Measurements from ENCODE around the gene GPBP1.
"Not testable (repeated sequence)": the region's sequence is repeated elsewhere in the genome, so short reads cannot be mapped to it uniquely, and the experiment has no call there.

The GPBP1 gene

DNA sequence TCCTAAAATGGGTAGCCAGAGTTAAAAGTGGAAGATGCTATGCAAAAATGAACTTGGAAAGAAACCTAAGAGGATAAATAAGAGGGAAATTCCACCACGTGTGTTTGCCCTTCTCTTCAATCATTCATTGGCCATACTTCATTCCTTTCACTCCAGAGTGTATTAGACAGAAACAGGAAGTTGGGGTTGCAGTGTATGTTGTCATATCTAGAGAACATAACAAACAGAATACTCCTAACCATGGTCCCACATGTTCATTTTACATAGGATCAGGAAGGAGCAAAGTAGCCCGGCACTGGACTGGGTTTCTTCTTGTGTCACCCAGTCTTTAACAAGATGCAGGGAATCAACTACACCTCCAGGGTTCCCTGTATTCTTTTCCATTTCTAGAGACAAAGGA, 7.6 kb upstream of the GPBP1 start:
- no peak overlapping the region for H3K9ac ChIP-seq (ENCODE audit: low read length)
- H3K9me3 ChIP-seq (ENCODE audit: control insufficient read depth, low read depth, low read length): no peaks in the 10 kb centered on the region
- no peaks in the 10 kb centered on the region for H3K27me3 ChIP-seq (ENCODE audit: control insufficient read depth, insufficient read depth, low read length)
- H3K4me1 ChIP-seq (ENCODE audit: control insufficient read depth, low read depth, low read length): no peaks in the 10 kb centered on the region
- H3K36me3 ChIP-seq (ENCODE audit: control insufficient read depth, low read depth, low read length): no peaks in the 10 kb centered on the region
- H3K4me3 ChIP-seq (ENCODE audit: low read length): no peak overlapping the region
- no peak overlapping the region for H3K27ac ChIP-seq (ENCODE audit: low read length)

DNA sequence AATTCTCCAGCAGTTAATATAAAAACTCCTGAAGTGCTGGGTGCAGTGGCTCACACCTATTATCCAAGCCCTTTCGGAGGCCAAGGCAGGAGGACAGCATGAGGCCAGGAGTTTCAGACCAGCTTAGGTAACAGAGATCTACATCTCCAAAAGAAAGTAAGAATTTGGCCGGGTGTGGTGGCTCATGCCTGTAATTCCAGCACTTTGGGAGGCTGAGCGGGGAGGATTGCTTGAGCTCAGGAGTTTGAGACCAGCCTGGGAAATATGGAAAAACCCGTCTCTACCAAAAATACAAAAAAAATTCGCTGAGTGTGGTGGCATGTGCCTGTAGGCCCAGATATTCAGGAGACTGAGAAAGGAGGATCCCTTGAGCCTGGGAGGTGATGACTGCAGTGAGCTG, 6.7 kb upstream of the GPBP1 start:
- Histone ChIP-seq H3K27me3 (ENCODE audit: control insufficient read depth, insufficient read depth, low read length) (no peaks in the 10 kb centered on the region), H3K4me1 (ENCODE audit: control insufficient read depth, low read depth, low read length) (peaks cover 4% of the 10 kb centered on the region), H3K36me3 (ENCODE audit: control insufficient read depth, low read depth, low read length) (no peaks in the 10 kb centered on the region), H3K9ac (ENCODE audit: low read length) (no peak overlapping the region), H3K4me3 (ENCODE audit: low read length) (no peak overlapping the region), H3K9me3 (ENCODE audit: control insufficient read depth, low read depth, low read length) (no peaks in the 10 kb centered on the region), H3K27ac (ENCODE audit: low read length) (no peak overlapping the region)

- not testable (repeated sequence) for H3K27ac ChIP-seq (ENCODE audit: low read length); H3K4me3 ChIP-seq (ENCODE audit: low read length); H3K36me3 ChIP-seq (ENCODE audit: control insufficient read depth, low read depth, low read length); H3K4me1 ChIP-seq (ENCODE audit: control insufficient read depth, low read depth, low read length); H3K9me3 ChIP-seq (ENCODE audit: control insufficient read depth, low read depth, low read length); H3K27me3 ChIP-seq (ENCODE audit: control insufficient read depth, insufficient read depth, low read length); H3K9ac ChIP-seq (ENCODE audit: low read length)
Observed at GRCh38 chr5:57170116-57170515, 3.7 kb upstream of the GPBP1 start.

GRCh38 chr5:57171816-57172465, 1.9 kb upstream of the GPBP1 start:
- Histone ChIP-seq H3K27ac (ENCODE audit: low read length) (no peak overlapping the region), H3K36me3 (ENCODE audit: control insufficient read depth, low read depth, low read length) (peaks cover 12% of the 10 kb centered on the region), H3K4me3 (ENCODE audit: low read length) (peak overlapping the region; percentile 98), H3K27me3 (ENCODE audit: control insufficient read depth, insufficient read depth, low read length) (no peaks in the 10 kb centered on the region), H3K9me3 (ENCODE audit: control insufficient read depth, low read depth, low read length) (no peaks in the 10 kb centered on the region), H3K9ac (ENCODE audit: low read length) (peak overlapping the region; percentile 99), H3K4me1 (ENCODE audit: control insufficient read depth, low read depth, low read length) (peaks cover 17% of the 10 kb centered on the region)

DNA sequence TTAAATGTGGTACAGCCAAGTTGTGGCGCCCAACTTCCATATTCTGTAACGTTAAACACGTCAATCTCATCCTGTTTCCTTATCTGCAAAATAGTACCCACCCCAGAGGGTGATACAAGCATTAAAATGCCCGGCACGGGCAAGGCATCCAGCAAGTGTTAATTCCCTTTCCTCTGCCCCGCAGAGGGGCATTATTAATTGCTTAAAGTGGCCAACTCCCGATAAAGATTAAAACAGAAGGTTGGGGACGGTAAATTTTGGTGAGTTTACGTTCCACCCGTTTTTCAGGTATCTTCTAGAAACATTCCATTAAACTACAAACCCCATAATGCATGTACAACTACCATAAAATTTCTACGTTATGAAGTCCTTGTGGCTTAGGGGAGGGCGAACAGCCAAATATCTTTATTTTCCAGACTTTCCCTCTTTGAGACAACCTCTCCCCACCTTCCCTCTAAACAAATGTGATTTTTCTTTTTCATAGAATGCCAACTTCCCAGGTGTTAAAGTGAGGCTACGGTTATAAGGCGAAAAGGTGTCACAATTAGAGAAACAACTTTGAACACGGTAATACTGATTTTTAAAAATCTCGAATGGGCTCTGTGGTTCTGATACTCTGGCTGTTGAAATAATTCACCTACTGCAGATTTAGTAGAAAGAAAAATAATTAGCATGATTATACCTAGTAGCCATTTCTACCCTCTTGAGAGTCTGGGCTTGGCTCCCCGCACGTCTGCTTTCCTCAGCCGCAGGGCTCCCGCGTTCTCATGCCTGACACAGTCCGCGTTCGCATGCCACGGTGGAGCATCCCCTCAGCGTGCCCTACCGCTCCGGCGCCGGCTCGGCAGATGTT, 1.2 kb upstream of the GPBP1 start:
- peak overlapping the region; percentile 99 for H3K9ac ChIP-seq (ENCODE audit: low read length)
- peak overlapping the region; percentile 98 for H3K4me3 ChIP-seq (ENCODE audit: low read length)
- H3K36me3 ChIP-seq (ENCODE audit: control insufficient read depth, low read depth, low read length): peaks cover 15% of the 10 kb centered on the region
- no peaks in the 10 kb centered on the region for H3K27me3 ChIP-seq (ENCODE audit: control insufficient read depth, insufficient read depth, low read length)
- no peaks in the 10 kb centered on the region for H3K9me3 ChIP-seq (ENCODE audit: control insufficient read depth, low read depth, low read length)
- H3K27ac ChIP-seq (ENCODE audit: low read length): peak overlapping the region; percentile 56
- H3K4me1 ChIP-seq (ENCODE audit: control insufficient read depth, low read depth, low read length): peaks cover 20% of the 10 kb centered on the region

GRCh38 chr5:57174128-57174889, 450 bp downstream of the GPBP1 start:
- peaks cover 30% of the 10 kb centered on the region for H3K4me1 ChIP-seq (ENCODE audit: control insufficient read depth, low read depth, low read length)
- peak overlapping the region; percentile 97 for H3K27ac ChIP-seq (ENCODE audit: low read length)
- H3K9ac ChIP-seq (ENCODE audit: low read length): peak overlapping the region; percentile 99
- peak overlapping the region; percentile 98 for H3K4me3 ChIP-seq (ENCODE audit: low read length)
- no peaks in the 10 kb centered on the region for H3K9me3 ChIP-seq (ENCODE audit: control insufficient read depth, low read depth, low read length)
- peaks cover 22% of the 10 kb centered on the region for H3K36me3 ChIP-seq (ENCODE audit: control insufficient read depth, low read depth, low read length)
- H3K27me3 ChIP-seq (ENCODE audit: control insufficient read depth, insufficient read depth, low read length): no peaks in the 10 kb centered on the region

DNA sequence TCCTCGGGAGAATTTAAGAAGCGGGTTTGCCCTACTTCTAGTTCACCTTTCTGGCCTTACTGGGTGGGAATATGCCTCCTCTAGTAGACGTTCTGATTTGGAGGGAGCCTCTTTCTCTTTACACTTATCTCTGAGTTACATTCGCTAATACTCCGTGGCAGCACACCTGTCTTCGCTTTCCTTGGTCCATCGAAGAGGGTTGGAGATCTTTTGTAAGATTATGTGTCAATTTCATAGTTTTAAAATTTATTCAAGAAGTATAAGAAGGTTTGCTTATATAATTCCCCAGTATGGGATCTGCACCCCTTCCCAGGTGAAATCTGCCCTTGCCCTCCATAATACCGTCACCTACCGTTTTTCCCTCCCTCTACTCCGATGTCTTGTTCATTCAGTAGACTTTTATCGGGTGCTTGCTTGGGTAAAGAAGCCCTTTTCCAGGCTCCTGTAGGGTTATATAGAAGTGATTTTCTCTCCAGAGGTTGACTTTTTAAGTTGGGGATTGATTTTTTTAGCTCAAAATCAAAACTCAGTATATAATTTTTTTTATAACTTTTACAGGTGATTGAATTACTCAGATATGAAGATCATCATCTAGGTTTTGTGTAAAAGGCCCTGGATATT, 1.1 kb downstream of the GPBP1 start:
- Histone ChIP-seq H3K27me3 (ENCODE audit: control insufficient read depth, insufficient read depth, low read length) (no peaks in the 10 kb centered on the region), H3K9ac (ENCODE audit: low read length) (peak overlapping the region; percentile 99), H3K9me3 (ENCODE audit: control insufficient read depth, low read depth, low read length) (no peaks in the 10 kb centered on the region), H3K36me3 (ENCODE audit: control insufficient read depth, low read depth, low read length) (peaks cover 22% of the 10 kb centered on the region), H3K4me3 (ENCODE audit: low read length) (peak overlapping the region; percentile 98), H3K27ac (ENCODE audit: low read length) (peak overlapping the region; percentile 97), H3K4me1 (ENCODE audit: control insufficient read depth, low read depth, low read length) (peaks cover 31% of the 10 kb centered on the region)

GRCh38 chr5:57175551-57176309, 1.9 kb downstream of the GPBP1 start:
- H3K4me1 ChIP-seq (ENCODE audit: control insufficient read depth, low read depth, low read length): peaks cover 31% of the 10 kb centered on the region
- H3K36me3 ChIP-seq (ENCODE audit: control insufficient read depth, low read depth, low read length): peaks cover 22% of the 10 kb centered on the region
- H3K9me3 ChIP-seq (ENCODE audit: control insufficient read depth, low read depth, low read length): no peaks in the 10 kb centered on the region
- H3K4me3 ChIP-seq (ENCODE audit: low read length): peak overlapping the region; percentile 98
- no peaks in the 10 kb centered on the region for H3K27me3 ChIP-seq (ENCODE audit: control insufficient read depth, insufficient read depth, low read length)
- peak overlapping the region; percentile 99 for H3K9ac ChIP-seq (ENCODE audit: low read length)
- H3K27ac ChIP-seq (ENCODE audit: low read length): peak overlapping the region; percentile 97

DNA sequence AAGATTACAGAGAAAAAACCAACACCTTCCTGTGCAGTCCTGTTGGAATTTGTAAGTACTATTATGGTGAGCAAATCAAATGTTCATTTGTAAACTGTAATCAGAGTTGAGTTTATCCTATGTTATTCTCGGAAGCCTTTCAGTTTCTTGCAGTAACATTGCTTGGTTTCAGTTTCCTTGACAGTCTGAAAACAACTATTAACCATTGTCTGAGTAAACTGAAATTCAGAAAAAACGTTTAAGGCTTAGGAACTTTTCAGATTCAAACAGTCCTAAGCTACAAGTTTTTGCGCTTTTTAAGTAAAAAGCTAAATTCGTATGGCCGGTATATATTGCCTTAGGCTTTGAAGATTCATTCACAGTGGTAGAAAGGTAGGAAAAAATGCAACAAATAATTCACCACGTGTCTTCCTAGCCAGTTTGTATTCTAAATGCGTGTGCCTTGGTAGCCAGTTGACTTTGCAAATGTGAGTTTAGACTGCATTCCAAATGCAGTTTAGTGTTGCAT, 2.5 kb downstream of the GPBP1 start:
- Histone ChIP-seq H3K36me3 (ENCODE audit: control insufficient read depth, low read depth, low read length) (peaks cover 22% of the 10 kb centered on the region), H3K27ac (ENCODE audit: low read length) (peak overlapping the region; percentile 64), H3K27me3 (ENCODE audit: control insufficient read depth, insufficient read depth, low read length) (no peaks in the 10 kb centered on the region), H3K9ac (ENCODE audit: low read length) (peak overlapping the region; percentile 99), H3K9me3 (ENCODE audit: control insufficient read depth, low read depth, low read length) (no peaks in the 10 kb centered on the region), H3K4me1 (ENCODE audit: control insufficient read depth, low read depth, low read length) (peaks cover 31% of the 10 kb centered on the region), H3K4me3 (ENCODE audit: low read length) (peak overlapping the region; percentile 98)

DNA sequence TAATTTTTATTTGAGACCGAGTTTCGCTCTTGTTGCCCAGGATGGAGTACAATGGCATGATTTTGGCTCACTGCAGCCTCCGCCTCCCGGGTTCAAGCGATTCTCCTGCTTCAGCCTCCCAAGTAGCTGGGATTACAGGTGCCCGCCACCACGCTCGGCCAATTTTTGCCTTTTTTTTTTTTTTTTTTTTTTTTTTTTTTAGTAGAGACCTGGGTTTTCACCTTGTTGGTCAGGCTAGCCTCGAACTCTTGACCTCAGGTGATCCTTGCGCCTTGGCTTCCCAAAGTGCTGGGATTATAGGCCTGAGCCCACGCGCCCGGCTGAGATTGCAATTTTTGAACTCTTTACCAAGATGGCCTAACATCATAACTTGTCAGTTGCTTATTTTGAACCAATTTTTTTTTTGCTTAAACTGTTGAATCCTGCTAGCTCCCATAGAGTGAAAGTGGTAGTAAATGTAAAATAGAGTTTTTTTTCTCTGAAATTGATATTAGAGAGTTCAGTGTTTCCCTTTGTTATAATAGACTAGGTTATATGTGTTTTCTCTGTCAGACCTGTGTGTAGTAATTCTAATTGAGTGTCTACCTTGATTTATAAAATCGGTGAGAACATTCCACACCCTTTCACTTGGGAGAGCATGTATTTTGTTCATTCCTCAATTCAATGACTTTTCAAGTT, 3.8 kb downstream of the GPBP1 start:
- H3K4me1 ChIP-seq (ENCODE audit: control insufficient read depth, low read depth, low read length): peaks cover 25% of the 10 kb centered on the region
- H3K4me3 ChIP-seq (ENCODE audit: low read length): peak overlapping the region; percentile 98
- H3K27ac ChIP-seq (ENCODE audit: low read length): no peak overlapping the region
- H3K27me3 ChIP-seq (ENCODE audit: control insufficient read depth, insufficient read depth, low read length): no peaks in the 10 kb centered on the region
- peaks cover 22% of the 10 kb centered on the region for H3K36me3 ChIP-seq (ENCODE audit: control insufficient read depth, low read depth, low read length)
- H3K9me3 ChIP-seq (ENCODE audit: control insufficient read depth, low read depth, low read length): no peaks in the 10 kb centered on the region
- no peak overlapping the region for H3K9ac ChIP-seq (ENCODE audit: low read length)

All from iPS-18a (cell line).